Fibroblast of pulmonary artery (primary cell): Measurements from ENCODE around the gene PHLDB2.

Source experiments
- DNase-seq: peaks from one replicate; pipeline ENCODE4 v3.0.0-alpha.2; 2010; ENCODE audit warnings: low read depth
- H3K4me3 ChIP-seq: replicated peaks from 2 replicates; pipeline ENCODE4 v1.5.1; 2011; ENCODE audit warnings: low read depth, mild to moderate bottlenecking, control low read depth, low read length, moderate library complexity
- CTCF ChIP-seq: IDR thresholded peaks from 2 replicates; pipeline ENCODE4 v1.5.1; 2011; ENCODE audit warnings: mild to moderate bottlenecking, control low read depth, low read length, inconsistent platforms; ENCODE audit errors: missing control alignments

Gene PHLDB2

GRCh38 chr3:111828530-111828929 is 30.5 kb upstream of the PHLDB2 start:
- H3K4me3 ChIP-seq = no peak overlapping the region
- TF ChIP-seq CTCF = no peak
- no peak for DNase-seq

DNA sequence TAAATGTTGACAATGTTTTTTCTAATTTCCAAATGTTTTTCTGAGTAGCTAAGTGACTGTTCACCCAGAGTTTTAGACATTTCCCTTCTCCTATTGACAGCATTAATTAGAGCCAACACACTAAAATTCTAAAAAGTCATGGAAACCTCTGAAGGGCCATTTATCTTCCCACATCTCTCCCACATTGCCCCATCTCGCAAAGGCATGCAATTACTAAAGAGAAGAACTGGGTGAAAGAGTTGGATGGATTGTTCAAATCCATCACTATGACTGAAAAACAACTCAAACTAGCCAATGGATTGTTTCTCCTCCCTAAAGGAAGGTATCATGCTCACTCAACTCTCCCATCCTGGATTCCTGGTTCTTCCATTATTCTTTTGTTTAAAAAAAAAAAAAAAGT is 30.0 kb upstream of the PHLDB2 start:
- DNase-seq = no peak
- TF ChIP-seq CTCF = no peak
- no peak overlapping the region for H3K4me3 ChIP-seq

GRCh38 chr3:111831840-111832239 is 27.2 kb upstream of the PHLDB2 start:
- TF ChIP-seq CTCF = no peak
- DNase-seq = no peak
- no peak overlapping the region for H3K4me3 ChIP-seq

DNA sequence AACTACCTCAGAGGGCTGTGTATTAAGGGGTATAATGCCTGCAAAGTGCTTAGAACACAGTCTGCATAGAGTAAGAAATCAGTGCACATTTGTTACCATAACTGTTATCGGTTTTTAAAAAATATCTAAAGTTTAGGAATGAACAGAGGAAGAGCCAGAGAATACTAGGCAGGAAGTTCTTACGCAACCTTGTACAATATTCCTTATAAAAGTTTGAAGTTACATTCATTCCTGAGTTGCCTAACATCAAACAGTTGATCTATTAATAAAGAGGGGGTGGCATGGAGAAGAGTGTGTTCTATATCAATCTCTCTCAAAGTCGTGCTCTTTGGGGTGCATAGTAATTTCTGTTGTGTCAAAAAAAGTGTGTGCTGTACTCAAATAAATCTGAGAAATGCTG is 22.0 kb upstream of the PHLDB2 start:
- peak; percentile 46 for DNase-seq
- no peak for TF ChIP-seq CTCF
- no peak overlapping the region for H3K4me3 ChIP-seq

GRCh38 chr3:111838133-111838532 is 20.9 kb upstream of the PHLDB2 start:
- no peak for DNase-seq
- no peak overlapping the region for H3K4me3 ChIP-seq
- no peak for TF ChIP-seq CTCF

DNA sequence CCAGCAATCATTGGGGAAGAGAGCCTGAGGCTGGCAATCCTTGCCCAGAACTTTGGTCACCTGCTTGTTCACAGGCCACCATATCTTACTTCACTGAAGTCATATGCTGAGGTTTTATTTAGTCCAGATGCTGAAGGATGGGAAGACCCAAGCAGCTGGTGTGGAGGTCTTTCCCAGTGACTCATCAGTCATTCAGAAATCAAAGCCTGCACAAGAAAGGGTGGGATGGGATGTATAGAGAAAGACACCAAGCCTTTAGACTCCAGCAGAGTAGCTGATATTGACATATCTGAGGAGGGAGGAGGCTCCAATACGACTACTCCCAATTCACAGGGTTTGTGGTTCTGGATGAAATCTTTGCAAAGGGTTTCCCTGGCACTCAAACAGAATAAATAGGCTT is 13.0 kb upstream of the PHLDB2 start:
- no peak for TF ChIP-seq CTCF
- no peak overlapping the region for H3K4me3 ChIP-seq
- DNase-seq = peak; percentile 67

- peak; percentile 97 for DNase-seq
- no peak for TF ChIP-seq CTCF
- H3K4me3 ChIP-seq = no peak overlapping the region
Measured at GRCh38 chr3:111846717-111847116, 12.3 kb upstream of the PHLDB2 start.
